ENCODE results near the gene ZBTB8B. TPM values are rescaled to one million over a fixed set of nuclear protein-coding genes. Genes with fewer than 3 reads are reported as not detected.
"Not testable (repeated sequence)": the region's sequence is repeated elsewhere in the genome, so short reads cannot be mapped to it uniquely, and the experiment has no call there.

Gene ZBTB8B
- total RNA-seq, 4 donors from 2014 or later: under 0.01 to 0.06 (median 0.03) TPM

- TF ChIP-seq, protein P1, sequence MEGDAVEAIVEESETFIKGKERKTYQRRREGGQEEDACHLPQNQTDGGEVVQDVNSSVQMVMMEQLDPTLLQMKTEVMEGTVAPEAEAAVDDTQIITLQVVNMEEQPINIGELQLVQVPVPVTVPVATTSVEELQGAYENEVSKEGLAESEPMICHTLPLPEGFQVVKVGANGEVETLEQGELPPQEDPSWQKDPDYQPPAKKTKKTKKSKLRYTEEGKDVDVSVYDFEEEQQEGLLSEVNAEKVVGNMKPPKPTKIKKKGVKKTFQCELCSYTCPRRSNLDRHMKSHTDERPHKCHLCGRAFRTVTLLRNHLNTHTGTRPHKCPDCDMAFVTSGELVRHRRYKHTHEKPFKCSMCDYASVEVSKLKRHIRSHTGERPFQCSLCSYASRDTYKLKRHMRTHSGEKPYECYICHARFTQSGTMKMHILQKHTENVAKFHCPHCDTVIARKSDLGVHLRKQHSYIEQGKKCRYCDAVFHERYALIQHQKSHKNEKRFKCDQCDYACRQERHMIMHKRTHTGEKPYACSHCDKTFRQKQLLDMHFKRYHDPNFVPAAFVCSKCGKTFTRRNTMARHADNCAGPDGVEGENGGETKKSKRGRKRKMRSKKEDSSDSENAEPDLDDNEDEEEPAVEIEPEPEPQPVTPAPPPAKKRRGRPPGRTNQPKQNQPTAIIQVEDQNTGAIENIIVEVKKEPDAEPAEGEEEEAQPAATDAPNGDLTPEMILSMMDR (IDR thresholded peaks at IDR 0.05): peak; percentile 88 to 97 (median 92)
- TF ChIP-seq POLR2AphosphoS5 (IDR thresholded peaks at IDR 0.05): peak in 1 of 2 donors; percentile 61
- 42% methylated on average over 12 of the region's 12 CpGs for WGBS
- peaks cover 0 to 12% (median 2%) of the 10 kb centered on the region in 4 donors for H3K9me3 ChIP-seq
- not testable (repeated sequence) for H3K27me3 ChIP-seq; DNase-seq (ENCODE audit: extremely low spot score); H3K36me3 ChIP-seq
- intact Hi-C loops (cut with DNase I): loop anchor here (5.0 to 10.0 kb wide), 2 partner anchors 46 to 167 kb away; no protein-coding TSS in a partner anchor
- H3K27ac ChIP-seq (replicated peaks in 1 of 4): peak overlapping the region; percentile 31 to 62 (median 54)
- H3K4me3 ChIP-seq: peak overlapping the region; percentile 40 to 51 (median 48)
- H3K4me1 ChIP-seq: peaks cover 3 to 12% (median 8%) of the 10 kb centered on the region in 4 donors
These were observed 16.6 kb upstream of the ZBTB8B start for GRCh38 chr1:32448186-32448772.

DNA sequence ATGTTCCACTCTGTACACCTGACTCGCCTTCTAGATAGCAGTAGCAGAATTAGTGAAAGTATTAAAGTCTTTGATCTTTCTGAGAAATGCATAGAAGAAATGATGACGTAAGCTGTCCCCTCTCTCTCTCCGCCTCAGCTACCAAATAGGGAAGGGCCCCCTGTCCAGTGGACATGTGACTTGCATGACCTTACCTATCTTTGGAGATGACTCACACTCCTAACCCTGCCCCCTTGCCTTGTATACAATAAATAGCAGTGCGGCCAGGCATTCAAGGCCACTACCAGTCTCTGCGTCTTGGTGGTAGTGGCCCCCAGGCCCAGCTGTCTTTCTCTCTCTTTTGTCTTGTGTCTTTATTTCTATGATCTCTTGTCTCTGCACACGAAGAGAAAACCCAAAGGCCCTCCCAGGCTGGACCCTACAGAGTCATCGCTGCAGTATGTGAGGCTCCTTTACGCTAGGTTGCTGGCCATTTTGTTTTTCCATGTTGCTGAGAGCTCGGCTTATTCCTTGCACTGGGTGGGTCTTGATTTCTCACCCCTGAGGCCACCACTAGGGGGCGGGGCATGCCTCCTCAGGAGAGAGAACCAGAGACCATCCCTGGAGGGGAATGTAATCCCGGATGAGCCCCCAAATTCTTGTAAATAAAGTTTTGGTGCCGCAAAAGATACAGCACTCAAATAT lies 16.0 kb upstream of the ZBTB8B start:
- H3K27ac ChIP-seq (replicated peaks in 1 of 4): no peak overlapping the region
- WGBS: 86% methylated on average over 12 of the region's 12 CpGs
- intact Hi-C loops (cut with DNase I): loop anchor here (5.0 to 10.0 kb wide), 2 partner anchors 47 to 166 kb away; no protein-coding TSS in a partner anchor

GRCh38 chr1:32449457-32449831 lies 15.4 kb upstream of the ZBTB8B start:
- H3K4me3 ChIP-seq; H3K36me3 ChIP-seq; DNase-seq (ENCODE audit: extremely low spot score); H3K27ac ChIP-seq (replicated peaks in 1 of 4); H3K27me3 ChIP-seq: not testable (repeated sequence)
- peaks cover 3 to 12% (median 8%) of the 10 kb centered on the region in 4 donors for H3K4me1 ChIP-seq
- intact Hi-C loops (cut with DNase I): loop anchor here (5.0 to 10.0 kb wide), 2 partner anchors 47 to 165 kb away; no protein-coding TSS in a partner anchor
- H3K9me3 ChIP-seq: peaks cover 0 to 12% (median 2%) of the 10 kb centered on the region in 4 donors
- WGBS: over 99% methylated on average over 5 of the region's 5 CpGs

More for the DNA sequence above, 16.0 kb upstream of the ZBTB8B start:
- Histone ChIP-seq H3K36me3 (no peaks in the 10 kb centered on the region), H3K9me3 (peaks cover 0 to 12% (median 2%) of the 10 kb centered on the region in 4 donors), H3K4me1 (peaks cover 3 to 12% (median 8%) of the 10 kb centered on the region in 4 donors), H3K4me3 (no peak overlapping the region), H3K27me3 (no peaks in the 10 kb centered on the region)
- TF ChIP-seq POLR2AphosphoS5 (IDR thresholded peaks at IDR 0.05) (no peak), EP300 (IDR thresholded peaks at IDR 0.05) (no peak), POLR2A (IDR thresholded peaks at IDR 0.05; ENCODE audit: low read depth) (no peak)
- TF ChIP-seq, protein P1 (IDR thresholded peaks at IDR 0.05): peak in 1 of 3 experiments; percentile 30
- no peak for DNase-seq (ENCODE audit: extremely low spot score)

DNA sequence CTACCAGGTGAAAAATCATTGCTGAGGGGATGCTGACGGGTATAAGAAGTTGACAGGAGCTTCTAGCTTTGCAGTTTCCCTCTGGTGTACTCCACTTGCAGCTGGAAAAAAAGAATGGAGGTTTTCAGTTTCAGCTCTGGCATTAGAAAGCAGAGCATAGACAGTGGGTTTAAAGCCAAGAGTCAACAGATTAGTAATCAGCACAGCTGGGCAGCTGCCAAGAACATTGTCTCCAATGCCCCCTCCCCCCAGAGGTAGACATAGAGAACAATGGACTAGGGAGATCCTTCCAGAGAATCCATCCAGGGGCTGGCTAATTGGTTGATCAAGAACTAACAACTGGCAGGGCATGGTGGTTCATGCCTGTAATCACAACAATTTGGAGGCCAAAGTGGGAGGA lies 10.1 kb upstream of the ZBTB8B start:
- no peaks in the 10 kb centered on the region for H3K27me3 ChIP-seq
- no peak for DNase-seq (ENCODE audit: extremely low spot score)
- intact Hi-C loops (cut with DNase I): no loop called here
- 50% methylated on average over 1 of the region's 1 CpG for WGBS
- H3K4me3 ChIP-seq: no peak overlapping the region
- no peak overlapping the region for H3K27ac ChIP-seq (replicated peaks in 1 of 4)
- H3K9me3 ChIP-seq: peaks cover 0 to 20% (median 11%) of the 10 kb centered on the region in 4 donors
- no peaks in the 10 kb centered on the region for H3K4me1 ChIP-seq
- TF ChIP-seq EP300 (IDR thresholded peaks at IDR 0.05) (no peak), POLR2AphosphoS5 (IDR thresholded peaks at IDR 0.05) (no peak), POLR2A (IDR thresholded peaks at IDR 0.05; ENCODE audit: low read depth) (no peak)
- TF ChIP-seq, protein P1 (IDR thresholded peaks at IDR 0.05): no peak
- no peaks in the 10 kb centered on the region for H3K36me3 ChIP-seq

DNA sequence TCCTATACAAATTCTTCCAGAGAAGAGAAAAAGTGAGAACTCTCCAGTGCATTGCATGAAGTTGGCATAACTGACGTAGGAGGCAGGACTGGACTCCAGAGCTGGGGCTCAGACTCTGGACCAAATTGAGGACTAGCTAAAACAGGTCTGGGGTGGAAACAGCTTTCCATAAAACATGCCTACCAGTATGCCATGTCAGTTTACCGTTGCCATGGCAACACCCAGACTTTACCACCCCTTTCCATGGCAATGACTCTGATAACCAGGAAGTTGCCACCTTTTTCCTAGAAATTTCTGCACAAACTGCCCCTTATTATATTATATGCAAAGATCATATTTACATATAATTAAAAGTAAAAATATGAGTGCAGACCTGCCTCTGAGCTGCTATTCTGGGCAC lies 8.9 kb upstream of the ZBTB8B start:
- Histone ChIP-seq H3K27me3 (no peaks in the 10 kb centered on the region), H3K9me3 (peaks cover 0 to 17% (median 11%) of the 10 kb centered on the region in 4 donors), H3K36me3 (no peaks in the 10 kb centered on the region), H3K4me1 (no peaks in the 10 kb centered on the region), H3K27ac (replicated peaks in 1 of 4) (no peak overlapping the region), H3K4me3 (no peak overlapping the region)
- intact Hi-C loops (cut with DNase I): no loop called here
- 90% methylated on average over 2 of the region's 2 CpGs for WGBS
- TF ChIP-seq, protein P1 (IDR thresholded peaks at IDR 0.05): no peak
- TF ChIP-seq POLR2AphosphoS5 (IDR thresholded peaks at IDR 0.05): no peak
- TF ChIP-seq EP300 (IDR thresholded peaks at IDR 0.05): no peak
- no peak for TF ChIP-seq POLR2A (IDR thresholded peaks at IDR 0.05; ENCODE audit: low read depth)
- no peak for DNase-seq (ENCODE audit: extremely low spot score)

- H3K36me3 ChIP-seq; intact Hi-C loops (cut with DNase I); DNase-seq (ENCODE audit: extremely low spot score); H3K4me3 ChIP-seq; H3K27me3 ChIP-seq; H3K4me1 ChIP-seq; H3K27ac ChIP-seq (replicated peaks in 1 of 4): not testable (repeated sequence)
- peaks cover 0 to 17% (median 11%) of the 10 kb centered on the region in 4 donors for H3K9me3 ChIP-seq
- 90% methylated on average over 5 of the region's 5 CpGs for WGBS
These were observed 6.1 kb upstream of the ZBTB8B start for GRCh38 chr1:32458798-32459197.

DNA sequence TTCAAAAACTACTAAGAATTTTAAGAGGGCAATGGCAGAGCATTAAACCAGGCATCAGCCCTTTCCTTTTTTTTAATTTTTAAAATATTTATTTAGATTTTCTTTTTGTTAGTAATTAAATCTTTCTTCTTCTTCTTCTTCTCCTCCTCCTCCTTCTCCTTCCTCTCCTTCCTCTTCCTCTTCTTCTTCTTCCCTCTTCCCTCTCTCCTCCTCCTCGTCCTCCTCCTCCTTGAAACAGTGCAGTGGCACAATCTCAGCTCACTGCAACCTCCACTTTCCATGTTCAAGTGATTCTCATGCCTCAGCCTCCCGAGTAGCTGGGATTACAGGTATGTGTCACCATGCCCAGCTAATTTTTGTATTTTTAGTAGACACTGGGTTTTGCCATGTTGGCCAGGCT lies 1.9 kb upstream of the ZBTB8B start:
- H3K9me3 ChIP-seq: peaks cover 0 to 15% (median 11%) of the 10 kb centered on the region in 4 donors
- intact Hi-C loops (cut with DNase I): not testable (repeated sequence)

More for the DNA sequence above, 1.9 kb upstream of the ZBTB8B start:
- H3K4me3 ChIP-seq; DNase-seq (ENCODE audit: extremely low spot score); H3K36me3 ChIP-seq; H3K27ac ChIP-seq (replicated peaks in 1 of 4): not testable (repeated sequence)
- Histone ChIP-seq H3K4me1 (peaks cover 15 to 20% (median 19%) of the 10 kb centered on the region in 4 donors), H3K27me3 (peaks cover 0 to 43% (median 4%) of the 10 kb centered on the region in 4 donors)
- WGBS: 95% methylated on average over 2 of the region's 2 CpGs
